ENCODE data around the gene PLEKHA8. TPM values are rescaled to one million over a fixed set of nuclear protein-coding genes. Genes with fewer than 3 reads are reported as not detected.
"Not testable (repeated sequence)": the region's sequence is repeated elsewhere in the genome, so short reads cannot be mapped to it uniquely, and the experiment has no call there.

The PLEKHA8 gene
- total RNA-seq, 4 donors from 2014 or later = 9.9 to 30.1 (median 15.2) TPM

GRCh38 chr7:30053068-30053467 is 24.9 kb downstream of the PLEKHA8 start:
- Histone ChIP-seq H3K36me3 (peaks cover 0 to 33% (median 0%) of the 10 kb centered on the region in 3 donors), H3K4me1 (no peaks in the 10 kb centered on the region), H3K27ac (no peak overlapping the region), H3K4me3 (no peak overlapping the region), H3K27me3 (no peaks in the 10 kb centered on the region), H3K9me3 (no peaks in the 10 kb centered on the region)
- TF ChIP-seq POLR2A (IDR thresholded peaks at IDR 0.05) (no peak), CTCF (IDR thresholded peaks at IDR 0.05) (no peak)
- no peak for DNase-seq

- H3K36me3 ChIP-seq = peaks cover 0 to 30% (median 0%) of the 10 kb centered on the region in 3 donors
- H3K27ac ChIP-seq = no peak overlapping the region
- no peaks in the 10 kb centered on the region for H3K4me1 ChIP-seq
- no peak for TF ChIP-seq POLR2A (IDR thresholded peaks at IDR 0.05)
- TF ChIP-seq CTCF (IDR thresholded peaks at IDR 0.05) = no peak
- no peaks in the 10 kb centered on the region for H3K27me3 ChIP-seq
- DNase-seq = no peak
- no peak overlapping the region for H3K4me3 ChIP-seq
- H3K9me3 ChIP-seq = no peaks in the 10 kb centered on the region
Observed at GRCh38 chr7:30057741-30058140, 29.5 kb downstream of the PLEKHA8 start.

- not testable (repeated sequence) for H3K9me3 ChIP-seq, H3K27me3 ChIP-seq, H3K4me1 ChIP-seq, H3K4me3 ChIP-seq, H3K27ac ChIP-seq
- peaks cover 0 to 22% (median 0%) of the 10 kb centered on the region in 3 donors for H3K36me3 ChIP-seq
- DNase-seq = peak in 2 of 3 donors; percentile 28 to 54
- TF ChIP-seq CTCF (IDR thresholded peaks at IDR 0.05) = peak in 5 of 6 experiments; percentile 32 to 59 (median 49)
Observed at GRCh38 chr7:30061786-30062185, 33.6 kb downstream of the PLEKHA8 start.

- Histone ChIP-seq H3K36me3 (peaks cover 0 to 23% (median 0%) of the 10 kb centered on the region in 3 donors), H3K4me1 (no peaks in the 10 kb centered on the region), H3K9me3 (no peaks in the 10 kb centered on the region), H3K4me3 (no peak overlapping the region), H3K27ac (no peak overlapping the region), H3K27me3 (no peaks in the 10 kb centered on the region)
- DNase-seq = no peak
- TF ChIP-seq POLR2A (IDR thresholded peaks at IDR 0.05) (no peak), CTCF (IDR thresholded peaks at IDR 0.05) (peak in 5 of 6 experiments; percentile 48 to 64 (median 51))
Observed at GRCh38 chr7:30062587-30062986, 34.4 kb downstream of the PLEKHA8 start.

- no peaks in the 10 kb centered on the region for H3K27me3 ChIP-seq
- no peak overlapping the region for H3K27ac ChIP-seq
- no peak overlapping the region for H3K4me3 ChIP-seq
- TF ChIP-seq POLR2A (IDR thresholded peaks at IDR 0.05) (no peak), CTCF (IDR thresholded peaks at IDR 0.05) (no peak)
- H3K4me1 ChIP-seq = no peaks in the 10 kb centered on the region
- peaks cover 0 to 22% (median 0%) of the 10 kb centered on the region in 3 donors for H3K36me3 ChIP-seq
- H3K9me3 ChIP-seq = no peaks in the 10 kb centered on the region
- no peak for DNase-seq
Observed at GRCh38 chr7:30065746-30066145, 37.5 kb downstream of the PLEKHA8 start.

- H3K27me3 ChIP-seq = no peaks in the 10 kb centered on the region
- TF ChIP-seq POLR2A (IDR thresholded peaks at IDR 0.05) (no peak), CTCF (IDR thresholded peaks at IDR 0.05) (no peak)
- H3K4me1 ChIP-seq = no peaks in the 10 kb centered on the region
- peaks cover 0 to 22% (median 0%) of the 10 kb centered on the region in 3 donors for H3K36me3 ChIP-seq
- DNase-seq = no peak
- no peak overlapping the region for H3K27ac ChIP-seq
- H3K4me3 ChIP-seq = no peak overlapping the region
- H3K9me3 ChIP-seq = no peaks in the 10 kb centered on the region
Observed at GRCh38 chr7:30066687-30067086, 38.5 kb downstream of the PLEKHA8 start.
